ENCODE measurements around the gene OR10R2.

OR10R2 gene

GRCh38 chr1:158496374-158496773 is 24.4 kb downstream of the OR10R2 start:
- Histone ChIP-seq H3K4me3 (ENCODE audit: control insufficient read depth in 1 of 7, extremely low read depth in 1 of 7, insufficient read depth in 4 of 7, low read depth in 2 of 7, low read length in 6 of 7) (no peak overlapping the region), H3K4me1 (ENCODE audit: control extremely low read depth in 1 of 4, control insufficient read depth in 4 of 4, insufficient read depth in 4 of 4, low read length in 3 of 4) (no peaks in the 10 kb centered on the region), H3K27ac (ENCODE audit: insufficient read depth in 1 of 2, low read depth in 1 of 2, low read length in 2 of 2, poor library complexity in 1 of 2, severe bottlenecking in 2 of 2) (no peak overlapping the region), H3K36me3 (ENCODE audit: control insufficient read depth in 4 of 4, insufficient read depth in 4 of 4, low read length in 3 of 4) (no peaks in the 10 kb centered on the region), H3K9me3 (ENCODE audit: control extremely low read depth in 1 of 5, control insufficient read depth in 4 of 5, insufficient read depth in 2 of 5, low read depth in 1 of 5, low read length in 4 of 5) (peaks cover 0 to 1% (median 0%) of the 10 kb centered on the region in 5 experiments), H3K27me3 (replicated peaks in 2 of 5; ENCODE audit: control insufficient read depth in 4 of 5, insufficient read depth in 5 of 5, low read length in 4 of 5) (no peaks in the 10 kb centered on the region)
- no CpG with 5 or more reads among the region's 2 CpGs for WGBS (ENCODE audit: insufficient coverage)
- DNase-seq, result peak; percentile 19 to 41 (median 28)
- ChIA-PET POLR2A (no interaction called here), CTCF (interaction anchor here (1.3 kb wide), 1 partner anchor 292 kb away, joined by 6 read pairs; no protein-coding TSS in a partner anchor)

- ChIA-PET CTCF (interaction anchor here (0.7 to 1.7 kb wide), 6 partner anchors 12 to 565 kb away, joined by 3 to 7 read pairs (median 4); no protein-coding TSS in a partner anchor), POLR2A (no interaction called here)
- peaks cover 0 to under 1% (median 0%) of the 10 kb centered on the region in 5 experiments for H3K9me3 ChIP-seq (ENCODE audit: control extremely low read depth in 1 of 5, control insufficient read depth in 4 of 5, insufficient read depth in 2 of 5, low read depth in 1 of 5, low read length in 4 of 5)
- no peaks in the 10 kb centered on the region for H3K36me3 ChIP-seq (ENCODE audit: control insufficient read depth in 4 of 4, insufficient read depth in 4 of 4, low read length in 3 of 4)
- no peak overlapping the region for H3K4me3 ChIP-seq (ENCODE audit: control insufficient read depth in 1 of 7, extremely low read depth in 1 of 7, insufficient read depth in 4 of 7, low read depth in 2 of 7, low read length in 6 of 7)
- H3K27me3 ChIP-seq (replicated peaks in 2 of 5; ENCODE audit: control insufficient read depth in 4 of 5, insufficient read depth in 5 of 5, low read length in 4 of 5), result no peaks in the 10 kb centered on the region
- no peak overlapping the region for H3K27ac ChIP-seq (ENCODE audit: insufficient read depth in 1 of 2, low read depth in 1 of 2, low read length in 2 of 2, poor library complexity in 1 of 2, severe bottlenecking in 2 of 2)
- DNase-seq, result peak; percentile 31 to 66 (median 50)
- WGBS (ENCODE audit: insufficient coverage), result no CpG with 5 or more reads among the region's 1 CpG
- H3K4me1 ChIP-seq (ENCODE audit: control extremely low read depth in 1 of 4, control insufficient read depth in 4 of 4, insufficient read depth in 4 of 4, low read length in 3 of 4), result no peaks in the 10 kb centered on the region
Measured at GRCh38 chr1:158506369-158506987, 34.5 kb downstream of the OR10R2 start.

- ChIA-PET CTCF (interaction anchor here (1.3 to 1.7 kb wide), 2 partner anchors 491 to 564 kb away, joined by 5 to 7 read pairs; no protein-coding TSS in a partner anchor), POLR2A (no interaction called here)
- Histone ChIP-seq H3K27ac (ENCODE audit: insufficient read depth in 1 of 2, low read depth in 1 of 2, low read length in 2 of 2, poor library complexity in 1 of 2, severe bottlenecking in 2 of 2) (no peak overlapping the region), H3K36me3 (ENCODE audit: control insufficient read depth in 4 of 4, insufficient read depth in 4 of 4, low read length in 3 of 4) (no peaks in the 10 kb centered on the region), H3K4me1 (ENCODE audit: control extremely low read depth in 1 of 4, control insufficient read depth in 4 of 4, insufficient read depth in 4 of 4, low read length in 3 of 4) (no peaks in the 10 kb centered on the region), H3K9me3 (ENCODE audit: control extremely low read depth in 1 of 5, control insufficient read depth in 4 of 5, insufficient read depth in 2 of 5, low read depth in 1 of 5, low read length in 4 of 5) (no peaks in the 10 kb centered on the region), H3K27me3 (replicated peaks in 2 of 5; ENCODE audit: control insufficient read depth in 4 of 5, insufficient read depth in 5 of 5, low read length in 4 of 5) (no peaks in the 10 kb centered on the region), H3K4me3 (ENCODE audit: control insufficient read depth in 1 of 7, extremely low read depth in 1 of 7, insufficient read depth in 4 of 7, low read depth in 2 of 7, low read length in 6 of 7) (no peak overlapping the region)
- WGBS (ENCODE audit: insufficient coverage), result no CpG with 5 or more reads among the region's 2 CpGs
- no peak for DNase-seq
Measured at GRCh38 chr1:158507511-158507910, 35.5 kb downstream of the OR10R2 start.

- CTCF ChIA-PET, result no interaction called here
- WGBS (ENCODE audit: insufficient coverage), result 73% methylated on average over 4 of the region's 4 CpGs
- no peaks in the 10 kb centered on the region for H3K9me3 ChIP-seq (ENCODE audit: control extremely low read depth in 1 of 5, control insufficient read depth in 4 of 5, insufficient read depth in 2 of 5, low read depth in 1 of 5, low read length in 4 of 5)
- no peaks in the 10 kb centered on the region for H3K36me3 ChIP-seq (ENCODE audit: control insufficient read depth in 4 of 4, insufficient read depth in 4 of 4, low read length in 3 of 4)
- no peak overlapping the region for H3K27ac ChIP-seq (ENCODE audit: insufficient read depth in 1 of 2, low read depth in 1 of 2, low read length in 2 of 2, poor library complexity in 1 of 2, severe bottlenecking in 2 of 2)
- POLR2A ChIA-PET, result no interaction called here
- H3K4me1 ChIP-seq (ENCODE audit: control extremely low read depth in 1 of 4, control insufficient read depth in 4 of 4, insufficient read depth in 4 of 4, low read length in 3 of 4), result no peaks in the 10 kb centered on the region
- H3K27me3 ChIP-seq (replicated peaks in 2 of 5; ENCODE audit: control insufficient read depth in 4 of 5, insufficient read depth in 5 of 5, low read length in 4 of 5), result no peaks in the 10 kb centered on the region
- no peak for DNase-seq
- H3K4me3 ChIP-seq (ENCODE audit: control insufficient read depth in 1 of 7, extremely low read depth in 1 of 7, insufficient read depth in 4 of 7, low read depth in 2 of 7, low read length in 6 of 7), result no peak overlapping the region
Measured at GRCh38 chr1:158509471-158510156, 37.6 kb downstream of the OR10R2 start.

GRCh38 chr1:158516966-158517365 is 44.9 kb downstream of the OR10R2 start:
- no peak for DNase-seq
- Histone ChIP-seq H3K9me3 (ENCODE audit: control extremely low read depth in 1 of 5, control insufficient read depth in 4 of 5, insufficient read depth in 2 of 5, low read depth in 1 of 5, low read length in 4 of 5) (no peaks in the 10 kb centered on the region), H3K27ac (ENCODE audit: insufficient read depth in 1 of 2, low read depth in 1 of 2, low read length in 2 of 2, poor library complexity in 1 of 2, severe bottlenecking in 2 of 2) (no peak overlapping the region), H3K27me3 (replicated peaks in 2 of 5; ENCODE audit: control insufficient read depth in 4 of 5, insufficient read depth in 5 of 5, low read length in 4 of 5) (peaks cover 0 to 7% (median 0%) of the 10 kb centered on the region in 5 experiments), H3K4me3 (ENCODE audit: control insufficient read depth in 1 of 7, extremely low read depth in 1 of 7, insufficient read depth in 4 of 7, low read depth in 2 of 7, low read length in 6 of 7) (no peak overlapping the region), H3K4me1 (ENCODE audit: control extremely low read depth in 1 of 4, control insufficient read depth in 4 of 4, insufficient read depth in 4 of 4, low read length in 3 of 4) (no peaks in the 10 kb centered on the region), H3K36me3 (ENCODE audit: control insufficient read depth in 4 of 4, insufficient read depth in 4 of 4, low read length in 3 of 4) (no peaks in the 10 kb centered on the region)
- ChIA-PET CTCF (no interaction called here), POLR2A (no interaction called here)

- H3K27ac ChIP-seq (ENCODE audit: insufficient read depth in 1 of 2, low read depth in 1 of 2, low read length in 2 of 2, poor library complexity in 1 of 2, severe bottlenecking in 2 of 2), result no peak overlapping the region
- no CpG with 5 or more reads among the region's 1 CpG for WGBS (ENCODE audit: insufficient coverage)
- DNase-seq, result no peak
Measured at GRCh38 chr1:158520021-158520420, 48.0 kb downstream of the OR10R2 start.

GRCh38 chr1:158520955-158521665 is 49.1 kb downstream of the OR10R2 start:
- CTCF ChIA-PET, result no interaction called here
- no peak overlapping the region for H3K27ac ChIP-seq (ENCODE audit: insufficient read depth in 1 of 2, low read depth in 1 of 2, low read length in 2 of 2, poor library complexity in 1 of 2, severe bottlenecking in 2 of 2)
- no peak for DNase-seq
- peaks cover 0 to 11% (median 0%) of the 10 kb centered on the region in 5 experiments for H3K27me3 ChIP-seq (replicated peaks in 2 of 5; ENCODE audit: control insufficient read depth in 4 of 5, insufficient read depth in 5 of 5, low read length in 4 of 5)
- WGBS (ENCODE audit: insufficient coverage), result 93% methylated on average over 3 of the region's 3 CpGs
- no peaks in the 10 kb centered on the region for H3K36me3 ChIP-seq (ENCODE audit: control insufficient read depth in 4 of 4, insufficient read depth in 4 of 4, low read length in 3 of 4)
- POLR2A ChIA-PET, result no interaction called here
- no peaks in the 10 kb centered on the region for H3K4me1 ChIP-seq (ENCODE audit: control extremely low read depth in 1 of 4, control insufficient read depth in 4 of 4, insufficient read depth in 4 of 4, low read length in 3 of 4)
- H3K9me3 ChIP-seq (ENCODE audit: control extremely low read depth in 1 of 5, control insufficient read depth in 4 of 5, insufficient read depth in 2 of 5, low read depth in 1 of 5, low read length in 4 of 5), result peaks cover 0 to 1% (median 0%) of the 10 kb centered on the region in 5 experiments
- no peak overlapping the region for H3K4me3 ChIP-seq (ENCODE audit: control insufficient read depth in 1 of 7, extremely low read depth in 1 of 7, insufficient read depth in 4 of 7, low read depth in 2 of 7, low read length in 6 of 7)

More at GRCh38 chr1:158520021-158520420, 48.0 kb downstream of the OR10R2 start:
- CTCF ChIA-PET, result interaction anchor here (1.0 kb wide), 1 partner anchor 315 kb away, joined by 3 read pairs; no protein-coding TSS in a partner anchor
- H3K4me1 ChIP-seq (ENCODE audit: control extremely low read depth in 1 of 4, control insufficient read depth in 4 of 4, insufficient read depth in 4 of 4, low read length in 3 of 4), result no peaks in the 10 kb centered on the region
- H3K4me3 ChIP-seq (ENCODE audit: control insufficient read depth in 1 of 7, extremely low read depth in 1 of 7, insufficient read depth in 4 of 7, low read depth in 2 of 7, low read length in 6 of 7), result no peak overlapping the region
- H3K36me3 ChIP-seq (ENCODE audit: control insufficient read depth in 4 of 4, insufficient read depth in 4 of 4, low read length in 3 of 4), result no peaks in the 10 kb centered on the region
- POLR2A ChIA-PET, result no interaction called here
- peaks cover 0 to 15% (median 0%) of the 10 kb centered on the region in 5 experiments for H3K27me3 ChIP-seq (replicated peaks in 2 of 5; ENCODE audit: control insufficient read depth in 4 of 5, insufficient read depth in 5 of 5, low read length in 4 of 5)
- peaks cover 0 to under 1% (median 0%) of the 10 kb centered on the region in 5 experiments for H3K9me3 ChIP-seq (ENCODE audit: control extremely low read depth in 1 of 5, control insufficient read depth in 4 of 5, insufficient read depth in 2 of 5, low read depth in 1 of 5, low read length in 4 of 5)
